Neural crest cell (in vitro differentiated cells): ENCODE measurements around the gene KBTBD12. TPM values are rescaled to one million over a fixed set of nuclear protein-coding genes. Genes with fewer than 3 reads are reported as not detected.

Source experiments
- DNase-seq: peaks from one replicate; pipeline ENCODE4 v3.0.0; 2021; ENCODE audit warnings: low read depth, mixed read lengths, low spot score
- H3K27ac Mint-ChIP-seq: one replicate; pipeline ENCODE4 v1.8.0; 2021; ENCODE audit warnings: mild to moderate bottlenecking, mixed read lengths; ENCODE audit not compliant: unreplicated experiment
- H3K27me3 Mint-ChIP-seq: 2 replicates; pipeline ENCODE4 v1.8.0; 2021; ENCODE audit warnings: low read depth, mild to moderate bottlenecking, mixed read lengths
- H3K36me3 Mint-ChIP-seq: 2 replicates; pipeline ENCODE4 v1.8.0; 2021; ENCODE audit warnings: low read depth, mild to moderate bottlenecking, mixed read lengths
- H3K4me1 Mint-ChIP-seq: 2 replicates; pipeline ENCODE4 v1.8.0; 2021; ENCODE audit warnings: mixed read lengths
- H3K4me3 Mint-ChIP-seq: one replicate; pipeline ENCODE4 v1.8.0; 2021; ENCODE audit warnings: mild to moderate bottlenecking, mixed read lengths
- H3K9me3 Mint-ChIP-seq: 2 replicates; pipeline ENCODE4 v1.8.0; 2021; ENCODE audit warnings: mixed read lengths
- CTCF ChIP-seq: fragments of 200-600 bp; sonication (generic); conservative IDR thresholded peaks from 2 replicates; pipeline ENCODE4 v1.5.0; 2021; ENCODE audit warnings: antibody characterized with exemption, mild to moderate bottlenecking
- total RNA-seq: library from RNA; stranded (reverse); gene quantifications from 2 replicates; pipeline ENCODE4 v1.2.1, GENCODE V29; 2021

KBTBD12 gene
- total RNA-seq, 1 donor from 2014 or later: not detected

- Mint-ChIP-seq H3K4me1 (peaks cover 11% of the 10 kb centered on the region), H3K27me3 (no peaks in the 10 kb centered on the region), H3K4me3 (no peak overlapping the region), H3K36me3 (no peaks in the 10 kb centered on the region), H3K27ac (no peak overlapping the region), H3K9me3 (no peaks in the 10 kb centered on the region)
- DNase-seq: no peak
- no peak for TF ChIP-seq CTCF
Observed at GRCh38 chr3:127914584-127914983, 448 bp upstream of the KBTBD12 start.

GRCh38 chr3:127915937-127916493 lies 983 bp downstream of the KBTBD12 start:
- Mint-ChIP-seq H3K27ac (no peak overlapping the region), H3K4me1 (peaks cover 10% of the 10 kb centered on the region), H3K27me3 (no peaks in the 10 kb centered on the region), H3K9me3 (no peaks in the 10 kb centered on the region), H3K36me3 (no peaks in the 10 kb centered on the region), H3K4me3 (no peak overlapping the region)
- DNase-seq: no peak
- TF ChIP-seq CTCF: no peak

- Mint-ChIP-seq H3K27me3 (peaks cover 7% of the 10 kb centered on the region), H3K36me3 (no peaks in the 10 kb centered on the region), H3K4me1 (no peaks in the 10 kb centered on the region), H3K9me3 (no peaks in the 10 kb centered on the region), H3K27ac (no peak overlapping the region), H3K4me3 (no peak overlapping the region)
- DNase-seq: no peak
- no peak for TF ChIP-seq CTCF
Observed at GRCh38 chr3:127920738-127921137, 5.7 kb downstream of the KBTBD12 start.

GRCh38 chr3:127923611-127924010 lies 8.6 kb downstream of the KBTBD12 start:
- H3K36me3 Mint-ChIP-seq: no peaks in the 10 kb centered on the region
- H3K27ac Mint-ChIP-seq: no peak overlapping the region
- TF ChIP-seq CTCF: no peak

GRCh38 chr3:127925384-127925783 lies 10.4 kb downstream of the KBTBD12 start:
- DNase-seq: no peak
- Mint-ChIP-seq H3K4me3 (no peak overlapping the region), H3K27ac (no peak overlapping the region)

More at GRCh38 chr3:127923611-127924010, 8.6 kb downstream of the KBTBD12 start:
- DNase-seq: no peak
- Mint-ChIP-seq H3K4me3 (no peak overlapping the region), H3K4me1 (no peaks in the 10 kb centered on the region), H3K27me3 (peaks cover 7% of the 10 kb centered on the region), H3K9me3 (no peaks in the 10 kb centered on the region)

More at GRCh38 chr3:127925384-127925783, 10.4 kb downstream of the KBTBD12 start:
- peaks cover 7% of the 10 kb centered on the region for H3K27me3 Mint-ChIP-seq
- TF ChIP-seq CTCF: no peak
- no peaks in the 10 kb centered on the region for H3K4me1 Mint-ChIP-seq
- H3K36me3 Mint-ChIP-seq: no peaks in the 10 kb centered on the region
- H3K9me3 Mint-ChIP-seq: no peaks in the 10 kb centered on the region
